Measurements from ENCODE around the gene FAM168A. TPM values are rescaled to one million over a fixed set of nuclear protein-coding genes. Genes with fewer than 3 reads are reported as not detected.
A peak's percentile ranks its signal among the peaks of the same experiment; 100 is the strongest.

Gene FAM168A
- total and polyA plus RNA-seq, 9 of the 15 experiments (the other 6 are each of a cell fraction or from before 2014, with no cell fraction given) = 0.44 to 7.2 (median 2.9) TPM

DNA sequence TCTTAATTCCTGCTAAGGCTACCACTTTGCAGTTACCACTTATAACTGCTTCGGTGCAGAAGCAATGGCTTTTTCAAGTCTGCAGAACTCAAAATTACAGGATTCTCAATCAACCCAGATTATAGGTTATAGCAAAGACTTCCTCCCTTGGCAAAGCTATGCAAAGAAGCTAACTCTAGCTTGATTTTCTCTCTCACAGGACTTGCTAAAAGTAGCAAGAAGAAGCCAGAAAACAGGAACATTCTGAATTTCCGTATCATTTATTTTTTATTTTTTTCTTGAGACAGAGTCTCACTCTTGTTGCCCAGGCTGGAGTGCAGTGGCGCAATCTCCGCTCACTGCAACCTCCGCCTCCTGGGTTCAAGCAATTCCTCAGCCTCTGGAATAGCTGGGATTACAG, 37.8 kb upstream of the FAM168A start:
- Histone ChIP-seq H3K27me3 (ENCODE audit: control insufficient read depth in 2 of 2, insufficient read depth in 2 of 2, low read length in 2 of 2) (peaks cover 0 to 1% of the 10 kb centered on the region in 2 experiments; a peak in 1 of 5 replicates), H3K4me1 (replicated peaks in 1 of 2; ENCODE audit: control insufficient read depth in 2 of 2, insufficient read depth in 2 of 2, low read length in 2 of 2) (no peaks in the 10 kb centered on the region), H3K27ac (ENCODE audit: extremely low read depth, low read depth, low read length) (no peak overlapping the region), H3K9me1 (ENCODE audit: control insufficient read depth, insufficient read depth, low read length) (no peaks in the 10 kb centered on the region), H4K20me1 (replicated peaks; ENCODE audit: control insufficient read depth, insufficient read depth, low read length) (no peaks in the 10 kb centered on the region; the same call in 1 of the 2 replicates), H3K79me2 (ENCODE audit: control insufficient read depth, insufficient read depth, low read length) (no peaks in the 10 kb centered on the region), H3K4me2 (ENCODE audit: insufficient read depth, low read length) (no peak overlapping the region), H3K9ac (ENCODE audit: insufficient read depth in 1 of 2, low read depth in 2 of 2, low read length in 2 of 2) (no peak overlapping the region), H3K9me3 (replicated peaks; ENCODE audit: control insufficient read depth, insufficient read depth, low read depth, low read length) (no peaks in the 10 kb centered on the region), H2AFZ (ENCODE audit: low read depth, low read length) (0 out of 2 replicates have a peak overlapping the region, but pooled peaks have one; percentile 10), H3K36me3 (ENCODE audit: control insufficient read depth, insufficient read depth, low read length) (no peaks in the 10 kb centered on the region), H3K4me3 (no peak overlapping the region)
- FAIRE-seq (no peak), DNase-seq (ENCODE audit: extremely low read depth in 1 of 4, low spot score in 3 of 4) (no peak), ATAC-seq (no peak)
- ChIA-PET POLR2A (no interaction called here), CTCF (ENCODE audit: low intra/inter-chr PET ratio) (no interaction called here)
- intact Hi-C loops (cut with micrococcal nuclease) = no loop called here
- WGBS (ENCODE audit: insufficient coverage, low coverage, missing lambda C conversion rate) = 64% methylated on average over 5 of the region's 5 CpGs
- in situ Hi-C loops (cut with MboI) = no loop called here
- no TSS peak for BruUV-seq (replicated peaks)
- TF ChIP-seq ZNF589 (CRISPR knock-in tag; IDR thresholded peaks at IDR 0.05; ENCODE audit: low read depth) (no peak), KDM4B (IDR thresholded peaks at IDR 0.05; ENCODE audit: borderline replicate concordance in 2 of 2, low read depth in 1 of 2) (no peak), LCOR (CRISPR knock-in tag; IDR thresholded peaks at IDR 0.05) (no peak), ZBTB7A (IDR thresholded peaks at IDR 0.05; ENCODE audit: borderline replicate concordance, control insufficient read depth, low read depth, low read length) (no peak), FOXK2 (conservative IDR thresholded peaks at IDR 0.05 in 1 of 2, IDR thresholded peaks at IDR 0.05 in 1 of 2; ENCODE audit: low read depth in 2 of 2) (no peak), ETV1 (tag; conservative IDR thresholded peaks at IDR 0.05; ENCODE audit: low read depth) (no peak), ZC3H8 (IDR thresholded peaks at IDR 0.05) (no peak), SMARCA4 (IDR thresholded peaks at IDR 0.05) (no peak), FOXA1 (IDR thresholded peaks at IDR 0.05; ENCODE audit: borderline replicate concordance) (no peak), ZNF717 (CRISPR knock-in tag; IDR thresholded peaks at IDR 0.05) (no peak), NFIC (IDR thresholded peaks at IDR 0.05) (no peak), CHD2 (IDR thresholded peaks at IDR 0.05; ENCODE audit: low read depth, low read length) (no peak)
- TF ChIP-seq, protein P1, sequence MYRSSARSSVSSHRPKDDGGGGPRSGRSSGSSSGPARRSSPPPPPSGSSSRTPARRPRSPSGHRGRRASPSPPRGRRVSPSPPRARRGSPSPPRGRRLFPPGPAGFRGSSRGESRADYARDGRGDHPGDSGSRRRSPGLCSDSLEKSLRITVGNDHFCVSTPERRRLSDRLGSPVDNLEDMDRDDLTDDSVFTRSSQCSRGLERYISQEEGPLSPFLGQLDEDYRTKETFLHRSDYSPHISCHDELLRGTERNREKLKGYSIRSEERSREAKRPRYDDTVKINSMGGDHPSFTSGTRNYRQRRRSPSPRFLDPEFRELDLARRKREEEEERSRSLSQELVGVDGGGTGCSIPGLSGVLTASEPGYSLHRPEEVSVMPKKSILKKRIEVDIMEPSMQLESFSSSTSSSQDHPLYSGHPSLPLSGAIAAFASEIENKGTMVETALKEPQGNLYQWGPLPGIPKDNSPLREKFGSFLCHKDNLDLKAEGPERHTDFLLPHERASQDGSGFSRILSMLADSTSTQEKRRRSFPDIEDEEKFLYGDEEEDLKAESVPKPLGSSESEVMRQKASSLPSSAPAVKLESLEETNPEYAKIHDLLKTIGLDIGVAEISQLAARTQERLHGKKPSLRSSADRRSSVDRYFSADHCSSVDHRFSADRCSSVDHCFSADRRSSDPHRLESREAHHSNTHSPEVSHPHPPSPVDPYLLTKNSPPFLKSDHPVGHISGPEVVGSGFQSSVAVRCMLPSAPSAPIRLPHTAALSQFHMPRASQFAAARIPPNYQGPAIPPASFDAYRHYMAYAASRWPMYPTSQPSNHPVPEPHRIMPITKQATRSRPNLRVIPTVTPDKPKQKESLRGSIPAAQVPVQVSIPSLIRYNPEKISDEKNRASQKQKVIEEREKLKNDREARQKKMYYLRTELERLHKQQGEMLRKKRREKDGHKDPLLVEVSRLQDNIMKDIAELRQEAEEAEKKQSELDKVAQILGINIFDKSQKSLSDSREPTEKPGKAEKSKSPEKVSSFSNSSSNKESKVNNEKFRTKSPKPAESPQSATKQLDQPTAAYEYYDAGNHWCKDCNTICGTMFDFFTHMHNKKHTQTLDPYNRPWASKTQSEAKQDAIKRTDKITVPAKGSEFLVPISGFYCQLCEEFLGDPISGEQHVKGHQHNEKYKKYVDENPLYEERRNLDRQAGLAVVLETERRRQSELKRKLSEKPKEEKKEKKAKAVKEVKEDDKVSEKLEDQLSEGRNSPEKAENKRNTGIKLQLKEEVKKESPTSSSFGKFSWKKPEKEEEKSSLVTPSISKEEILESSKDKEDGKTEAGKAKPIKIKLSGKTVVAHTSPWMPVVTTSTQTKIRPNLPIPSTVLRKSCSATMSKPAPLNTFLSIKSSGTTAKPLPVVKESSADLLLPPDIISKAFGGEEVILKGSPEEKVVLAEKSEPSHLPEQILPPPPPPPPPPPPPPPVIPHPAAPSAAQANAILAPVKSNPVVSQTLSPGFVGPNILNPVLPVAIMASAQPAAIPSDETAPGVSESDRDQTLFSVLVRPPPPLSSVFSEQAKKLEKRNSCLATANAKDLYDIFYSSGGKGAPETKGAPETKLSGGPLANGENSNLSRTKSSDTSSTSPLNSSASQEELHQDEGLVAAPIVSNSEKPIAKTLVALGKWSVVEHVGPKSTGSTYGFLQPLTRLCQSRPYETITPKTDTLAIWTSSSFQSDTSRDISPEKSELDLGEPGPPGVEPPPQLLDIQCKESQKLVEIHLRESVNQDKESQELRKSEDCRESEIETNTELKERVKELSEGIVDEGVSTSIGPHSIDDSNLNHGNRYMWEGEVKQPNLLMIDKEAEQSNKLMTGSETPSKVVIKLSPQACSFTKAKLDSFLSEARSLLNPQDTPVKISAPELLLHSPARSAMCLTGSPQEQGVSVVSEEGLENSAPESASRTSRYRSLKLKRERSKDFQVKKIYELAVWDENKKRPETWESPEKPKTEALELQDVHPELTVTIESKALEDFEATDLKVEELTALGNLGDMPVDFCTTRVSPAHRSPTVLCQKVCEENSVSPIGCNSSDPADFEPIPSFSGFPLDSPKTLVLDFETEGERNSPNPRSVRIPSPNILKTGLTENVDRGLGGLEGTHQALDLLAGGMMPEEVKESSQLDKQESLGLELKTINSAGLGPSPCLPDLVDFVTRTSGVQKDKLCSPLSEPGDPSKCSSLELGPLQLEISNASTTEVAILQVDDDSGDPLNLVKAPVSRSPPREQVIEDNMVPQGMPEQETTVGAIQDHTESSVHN (IDR thresholded peaks at IDR 0.05; ENCODE audit: borderline replicate concordance in 1 of 2, low read depth in 1 of 2) = no peak
- TF ChIP-seq, protein P2, sequence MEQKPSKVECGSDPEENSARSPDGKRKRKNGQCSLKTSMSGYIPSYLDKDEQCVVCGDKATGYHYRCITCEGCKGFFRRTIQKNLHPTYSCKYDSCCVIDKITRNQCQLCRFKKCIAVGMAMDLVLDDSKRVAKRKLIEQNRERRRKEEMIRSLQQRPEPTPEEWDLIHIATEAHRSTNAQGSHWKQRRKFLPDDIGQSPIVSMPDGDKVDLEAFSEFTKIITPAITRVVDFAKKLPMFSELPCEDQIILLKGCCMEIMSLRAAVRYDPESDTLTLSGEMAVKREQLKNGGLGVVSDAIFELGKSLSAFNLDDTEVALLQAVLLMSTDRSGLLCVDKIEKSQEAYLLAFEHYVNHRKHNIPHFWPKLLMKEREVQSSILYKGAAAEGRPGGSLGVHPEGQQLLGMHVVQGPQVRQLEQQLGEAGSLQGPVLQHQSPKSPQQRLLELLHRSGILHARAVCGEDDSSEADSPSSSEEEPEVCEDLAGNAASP (IDR thresholded peaks at IDR 0.05) = no peak
